Peyer's patch (tissue), 4 donors: ENCODE data around the gene TRIM38. TPM values are rescaled to one million over a fixed set of nuclear protein-coding genes. Genes with fewer than 3 reads are reported as not detected.

Experiments
- DNase-seq, 3 donors: peaks; one replicate each; pipeline ENCODE4 v3.0.0-alpha.2; 2017 to 2019
- H3K27ac ChIP-seq, 4 donors: fragments of 200-600 bp; sonication (generic); one replicate each; pipeline ENCODE4 v1.5.1; 2016 to 2019
- H3K27me3 ChIP-seq, 2 donors: fragments of 200-600 bp; sonication (generic); one replicate each; pipeline ENCODE4 v1.5.1; 2019
- H3K36me3 ChIP-seq, 3 donors: fragments of 200-600 bp; sonication (generic); one replicate each; pipeline ENCODE4 v1.5.1; 2016 to 2019
- H3K4me1 ChIP-seq, 4 donors: fragments of 200-600 bp; sonication (generic); one replicate each; pipeline ENCODE4 v1.5.1; 2016 to 2019
- H3K4me3 ChIP-seq, 4 donors: fragments of 200-600 bp; sonication (generic); 1 replicate in 3 of 4; 2 replicates in 1 of 4; pipeline ENCODE4 v1.5.1; 2016 to 2019; ENCODE audit warnings: mild to moderate bottlenecking in 1 of 4
- H3K9me3 ChIP-seq, 4 donors: fragments of 200-600 bp; sonication (generic); one replicate each; pipeline ENCODE4 v1.5.1; 2016 to 2019; ENCODE audit warnings: mild to moderate bottlenecking in 1 of 4
- CTCF ChIP-seq, 6 experiments: fragments of 450-650 bp in 4 of 6; fragments of 200-600 bp in 2 of 6; sonication (generic) in 1 of 6; IDR thresholded peaks; one replicate each; pipeline ENCODE4 v1.5.1; 2017 to 2019; ENCODE audit warnings: antibody characterized with exemption in 6 of 6, mild to moderate bottlenecking in 3 of 6, moderate library complexity in 1 of 6
- POLR2A ChIP-seq, 2 donors: fragments of 450-650 bp; IDR thresholded peaks; one replicate each; pipeline ENCODE4 v1.5.1; 2017; ENCODE audit warnings: antibody characterized with exemption in 2 of 2, mild to moderate bottlenecking in 2 of 2, moderate library complexity in 2 of 2
- total RNA-seq, 4 donors: library from RNA; depleted of rRNA; stranded (reverse); fragments of >200 nt; gene quantifications; one replicate each; pipeline ENCODE4 v1.1.0, GENCODE V29; 2016

TRIM38 gene
- total RNA-seq = 10 to 100 TPM; 15.3 to 24.8 (median 19.3) TPM

- Histone ChIP-seq H3K4me3 (peak within 1 kb of the TSS; percentile 55 to 72 (median 62)), H3K4me1 (peaks cover 0 to 34% (median 16%) of the 10 kb centered on the region in 4 donors), H3K36me3 (peaks cover 0 to 23% (median 0%) of the 10 kb centered on the region in 3 donors), H3K27ac (peak within 1 kb of the TSS; percentile 82 to 93 (median 90)), H3K9me3 (no peaks in the 10 kb centered on the region), H3K27me3 (no peaks in the 10 kb centered on the region)
- peak in 2 of 3 donors; percentile 95 for DNase-seq
- TF ChIP-seq POLR2A (IDR thresholded peaks at IDR 0.05) = peak; percentile 91 to 95
- TF ChIP-seq CTCF (IDR thresholded peaks at IDR 0.05) = no peak
Observed at GRCh38 chr6:25962149-25963127, at the start of gene TRIM38. TRIM38 (plus strand) TSS chr6:25962802; CDS start chr6:25966523, 3,721 bp downstream.

GRCh38 chr6:25913741-25914140 lies 48.9 kb upstream of the TRIM38 start:
- no peak overlapping the region for H3K27ac ChIP-seq
- no peak for DNase-seq
- H3K9me3 ChIP-seq = no peaks in the 10 kb centered on the region
- no peaks in the 10 kb centered on the region for H3K36me3 ChIP-seq
- no peak overlapping the region for H3K4me3 ChIP-seq
- H3K27me3 ChIP-seq = no peaks in the 10 kb centered on the region
- no peaks in the 10 kb centered on the region for H3K4me1 ChIP-seq
- TF ChIP-seq POLR2A (IDR thresholded peaks at IDR 0.05) (no peak), CTCF (IDR thresholded peaks at IDR 0.05) (no peak)

GRCh38 chr6:25916330-25916729 lies 46.3 kb upstream of the TRIM38 start:
- no peak overlapping the region for H3K4me3 ChIP-seq
- no peaks in the 10 kb centered on the region for H3K9me3 ChIP-seq
- DNase-seq = no peak
- TF ChIP-seq POLR2A (IDR thresholded peaks at IDR 0.05) (no peak), CTCF (IDR thresholded peaks at IDR 0.05) (no peak)
- no peaks in the 10 kb centered on the region for H3K36me3 ChIP-seq
- H3K27me3 ChIP-seq = no peaks in the 10 kb centered on the region
- no peak overlapping the region for H3K27ac ChIP-seq
- no peaks in the 10 kb centered on the region for H3K4me1 ChIP-seq

- no peak overlapping the region for H3K27ac ChIP-seq
- DNase-seq = no peak
- no peaks in the 10 kb centered on the region for H3K36me3 ChIP-seq
- no peaks in the 10 kb centered on the region for H3K27me3 ChIP-seq
- H3K4me3 ChIP-seq = no peak overlapping the region
- no peaks in the 10 kb centered on the region for H3K4me1 ChIP-seq
- H3K9me3 ChIP-seq = no peaks in the 10 kb centered on the region
- no peak for TF ChIP-seq POLR2A (IDR thresholded peaks at IDR 0.05)
- no peak for TF ChIP-seq CTCF (IDR thresholded peaks at IDR 0.05)
Observed at GRCh38 chr6:25916789-25917490, 45.7 kb upstream of the TRIM38 start.

- no peaks in the 10 kb centered on the region for H3K4me1 ChIP-seq
- no peaks in the 10 kb centered on the region for H3K36me3 ChIP-seq
- H3K27ac ChIP-seq = no peak overlapping the region
- no peak for DNase-seq
- no peaks in the 10 kb centered on the region for H3K27me3 ChIP-seq
- TF ChIP-seq CTCF (IDR thresholded peaks at IDR 0.05) (no peak), POLR2A (IDR thresholded peaks at IDR 0.05) (no peak)
- H3K4me3 ChIP-seq = no peak overlapping the region
- H3K9me3 ChIP-seq = no peaks in the 10 kb centered on the region
Observed at GRCh38 chr6:25918083-25918683, 44.4 kb upstream of the TRIM38 start.
